Measurements from ENCODE around the gene BABAM2. TPM values are rescaled to one million over a fixed set of nuclear protein-coding genes. Genes with fewer than 3 reads are reported as not detected.
A peak's percentile ranks its signal among the peaks of the same experiment; 100 is the strongest.

Gene BABAM2
- total RNA-seq, 2 experiments from 2014 or later = 41.9 to 49.7 TPM

DNA sequence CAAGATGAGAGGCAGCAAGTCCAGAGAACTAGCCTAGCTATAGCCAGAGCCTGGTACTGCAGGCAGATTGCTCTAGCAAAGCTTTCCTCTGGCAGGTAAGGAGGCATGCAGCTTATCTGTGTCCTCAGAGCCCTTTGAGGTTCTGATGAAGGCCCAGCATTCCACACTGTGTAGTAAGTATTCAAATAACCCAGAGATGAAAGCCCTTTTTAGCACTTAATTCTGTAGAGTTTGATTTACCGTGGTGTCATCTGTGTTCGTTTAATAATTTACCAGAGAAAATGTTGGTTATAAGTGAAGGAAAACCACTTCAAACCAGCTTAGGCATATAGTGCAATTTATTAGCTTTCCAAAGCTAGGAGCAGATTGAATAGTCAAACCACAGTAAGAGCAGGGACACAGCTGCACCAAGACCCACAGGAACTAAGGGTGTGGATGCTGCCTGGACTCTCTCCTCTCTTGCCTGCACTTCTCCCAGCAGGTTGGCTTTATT, 226.6 kb downstream of the BABAM2 start:
- no peaks in the 10 kb centered on the region for H3K27me3 Mint-ChIP-seq
- DNase-seq = no peak
- no peaks in the 10 kb centered on the region for H3K4me1 Mint-ChIP-seq
- POLR2A ChIA-PET = interaction anchor here (0.7 kb wide), 1 partner anchor 418 kb away, joined by 4 read pairs; no protein-coding TSS in a partner anchor
- CTCF ChIA-PET = no interaction called here
- H3K9me3 Mint-ChIP-seq = peaks cover 5% of the 10 kb centered on the region
- H3K27ac Mint-ChIP-seq = no peak overlapping the region
- no peak overlapping the region for H3K4me3 Mint-ChIP-seq
- H3K36me3 Mint-ChIP-seq (ENCODE audit: low read depth) = peaks cover 4% of the 10 kb centered on the region

DNA sequence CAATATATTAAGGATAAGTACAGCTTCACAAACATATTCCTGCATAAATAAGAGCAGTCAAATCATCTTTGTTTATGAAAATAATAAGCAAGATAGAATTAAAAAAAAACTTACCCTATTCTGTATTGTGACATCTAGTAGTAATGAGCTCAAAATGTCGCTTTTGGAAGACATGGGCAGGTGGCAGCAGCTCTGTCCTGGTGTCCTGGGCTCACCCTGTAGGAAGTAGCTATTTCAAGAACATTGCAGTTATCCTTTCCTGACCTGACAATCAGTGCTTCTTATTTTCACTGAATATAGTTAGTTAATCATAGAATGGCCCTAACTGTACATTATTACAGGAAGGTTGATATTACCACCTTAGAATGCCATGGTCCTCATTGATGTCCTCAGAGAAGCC, 229.1 kb downstream of the BABAM2 start:
- CTCF ChIA-PET = interaction anchor here (0.6 to 1.2 kb wide), 2 partner anchors 18 to 379 kb away, joined by 3 to 4 read pairs; no protein-coding TSS in a partner anchor
- no peaks in the 10 kb centered on the region for H3K27me3 Mint-ChIP-seq
- no peak overlapping the region for H3K4me3 Mint-ChIP-seq
- no peak for DNase-seq
- no peaks in the 10 kb centered on the region for H3K4me1 Mint-ChIP-seq
- peaks cover 2% of the 10 kb centered on the region for H3K36me3 Mint-ChIP-seq (ENCODE audit: low read depth)
- POLR2A ChIA-PET = no interaction called here
- no peak overlapping the region for H3K27ac Mint-ChIP-seq
- peaks cover under 1% of the 10 kb centered on the region for H3K9me3 Mint-ChIP-seq

DNA sequence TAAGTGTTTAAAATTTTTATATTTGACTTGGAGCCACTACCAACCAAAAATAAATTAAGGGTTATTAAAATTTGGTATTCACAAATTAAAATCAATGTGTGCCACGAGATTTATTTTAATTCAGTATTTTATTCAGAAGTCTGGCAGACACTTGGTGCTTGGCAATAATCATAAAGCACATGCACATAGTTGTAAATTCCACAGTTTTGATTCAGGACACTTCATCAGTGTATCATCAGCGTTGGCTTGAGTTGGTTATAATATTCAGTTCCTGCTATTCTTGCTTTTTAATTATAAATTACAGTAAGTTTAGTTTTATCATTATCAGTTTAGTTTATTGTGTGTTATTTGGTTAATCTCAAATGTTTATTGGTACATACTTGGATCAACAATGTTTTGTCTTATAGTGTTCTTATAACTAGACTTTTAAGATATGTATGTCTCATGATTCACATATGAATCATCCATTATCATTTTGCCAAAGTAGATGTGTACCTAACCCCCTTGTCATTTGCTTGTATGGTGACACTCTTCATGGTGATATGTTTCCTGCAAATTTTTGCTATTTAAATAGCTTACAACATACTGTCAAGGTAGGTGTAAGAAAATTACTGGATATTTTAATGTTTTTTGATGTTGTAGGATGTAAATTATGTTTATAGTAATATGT, 237.9 kb downstream of the BABAM2 start:
- Mint-ChIP-seq H3K27ac (no peak overlapping the region), H3K27me3 (no peaks in the 10 kb centered on the region), H3K9me3 (peaks cover 7% of the 10 kb centered on the region), H3K4me3 (no peak overlapping the region), H3K4me1 (no peaks in the 10 kb centered on the region), H3K36me3 (ENCODE audit: low read depth) (peaks cover 8% of the 10 kb centered on the region)
- ChIA-PET POLR2A (no interaction called here), CTCF (no interaction called here)
- DNase-seq = no peak

DNA sequence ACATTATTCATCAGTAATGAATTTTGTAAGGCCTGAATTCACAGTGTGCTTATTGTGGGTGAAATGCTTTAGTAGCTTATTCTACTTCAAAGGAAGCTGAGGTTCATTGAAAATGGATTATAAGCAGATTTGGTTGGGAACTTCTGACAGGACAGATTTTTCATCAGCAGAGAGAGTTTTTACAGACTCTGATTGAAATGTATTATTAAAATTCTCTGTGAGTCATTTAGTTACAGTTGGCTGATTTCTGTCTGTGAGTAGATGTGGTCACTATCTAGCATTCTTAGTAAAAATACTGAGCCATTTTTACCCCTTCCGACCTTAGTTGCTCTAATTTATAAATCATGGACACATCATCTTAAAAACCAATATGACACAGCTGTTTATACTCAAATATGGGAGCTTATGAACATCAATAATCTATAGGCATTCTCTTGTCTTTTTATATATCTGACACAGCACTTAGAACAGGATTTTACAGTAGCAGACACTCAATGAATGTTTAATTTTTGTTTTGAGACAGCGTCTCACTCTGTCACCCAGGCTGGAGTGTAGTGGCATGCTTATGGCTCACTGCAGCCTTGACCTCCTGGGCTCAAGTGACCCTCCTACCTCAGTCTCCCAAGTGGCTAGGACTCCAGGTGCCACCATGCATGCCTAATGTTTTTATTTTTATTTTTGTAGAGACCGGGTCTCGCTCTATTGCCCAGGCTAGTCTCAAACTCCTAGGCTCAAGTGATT, 239.6 kb downstream of the BABAM2 start:
- Mint-ChIP-seq H3K4me1 (peaks cover 15% of the 10 kb centered on the region), H3K9me3 (peaks cover 7% of the 10 kb centered on the region), H3K36me3 (ENCODE audit: low read depth) (peaks cover 10% of the 10 kb centered on the region), H3K4me3 (no peak overlapping the region), H3K27me3 (no peaks in the 10 kb centered on the region), H3K27ac (no peak overlapping the region)
- ChIA-PET CTCF (no interaction called here), POLR2A (no interaction called here)
- DNase-seq = no peak

DNA sequence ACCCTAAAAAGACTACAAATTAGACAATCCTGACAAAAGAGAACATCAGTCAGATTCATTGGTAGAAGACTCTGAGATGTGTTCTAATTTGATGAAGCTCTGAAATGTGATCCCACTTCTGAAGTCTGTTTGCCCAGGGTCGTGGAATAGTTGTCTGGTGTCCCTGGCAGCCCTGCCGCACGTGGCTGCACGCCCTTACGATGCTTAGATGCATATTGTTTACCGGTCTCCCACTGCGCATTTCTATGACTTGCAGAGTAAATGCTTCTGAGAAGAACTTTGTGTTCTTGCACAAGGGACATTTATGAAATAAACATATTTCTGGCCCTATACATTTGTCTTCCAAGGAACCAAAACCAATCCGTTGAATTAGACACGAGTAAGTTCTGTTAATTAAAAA, 243.2 kb downstream of the BABAM2 start:
- Mint-ChIP-seq H3K27me3 (no peaks in the 10 kb centered on the region), H3K27ac (peak overlapping the region; percentile 76), H3K36me3 (ENCODE audit: low read depth) (peaks cover 20% of the 10 kb centered on the region), H3K4me3 (no peak overlapping the region), H3K9me3 (no peaks in the 10 kb centered on the region), H3K4me1 (peaks cover 30% of the 10 kb centered on the region)
- ChIA-PET CTCF (interaction anchor here (0.7 to 1.8 kb wide), 6 partner anchors 9 to 311 kb away, joined by 3 to 4 read pairs (median 3); no protein-coding TSS in a partner anchor), POLR2A (no interaction called here)
- no peak for DNase-seq

DNA sequence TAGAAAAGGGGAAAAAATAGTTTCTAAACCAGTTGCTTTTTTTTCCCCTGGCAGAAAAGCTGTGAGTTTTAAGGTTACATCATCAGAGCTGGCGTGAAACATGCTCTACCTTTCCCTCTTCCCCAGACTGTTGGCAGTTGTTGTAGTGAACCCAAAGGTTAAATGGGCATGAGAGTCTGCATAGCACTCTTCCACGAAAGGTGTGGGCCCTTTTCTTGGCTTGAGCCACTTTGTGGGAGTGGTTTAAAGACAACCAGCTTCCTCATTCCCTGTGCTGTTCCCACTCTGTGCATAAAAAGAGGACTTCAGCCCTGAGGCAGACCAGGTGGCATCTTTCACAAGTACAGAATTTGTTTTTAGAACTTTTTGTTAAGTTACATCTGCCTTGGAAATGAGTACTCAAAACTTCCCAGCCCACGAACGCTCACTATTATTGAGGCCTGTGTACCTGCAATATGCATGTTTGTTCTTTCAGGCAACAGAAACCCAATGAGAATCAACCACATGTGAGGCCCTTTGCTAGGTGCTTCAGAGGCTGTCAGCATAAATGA, 243.8 kb downstream of the BABAM2 start:
- Mint-ChIP-seq H3K9me3 (no peaks in the 10 kb centered on the region), H3K27me3 (no peaks in the 10 kb centered on the region), H3K4me1 (peaks cover 30% of the 10 kb centered on the region), H3K36me3 (ENCODE audit: low read depth) (peaks cover 22% of the 10 kb centered on the region), H3K27ac (peak overlapping the region; percentile 76), H3K4me3 (no peak overlapping the region)
- peak; percentile 20 for DNase-seq
- ChIA-PET POLR2A (no interaction called here), CTCF (interaction anchor here (0.7 to 1.8 kb wide), 6 partner anchors 10 to 310 kb away, joined by 3 to 4 read pairs (median 3); no protein-coding TSS in a partner anchor)

DNA sequence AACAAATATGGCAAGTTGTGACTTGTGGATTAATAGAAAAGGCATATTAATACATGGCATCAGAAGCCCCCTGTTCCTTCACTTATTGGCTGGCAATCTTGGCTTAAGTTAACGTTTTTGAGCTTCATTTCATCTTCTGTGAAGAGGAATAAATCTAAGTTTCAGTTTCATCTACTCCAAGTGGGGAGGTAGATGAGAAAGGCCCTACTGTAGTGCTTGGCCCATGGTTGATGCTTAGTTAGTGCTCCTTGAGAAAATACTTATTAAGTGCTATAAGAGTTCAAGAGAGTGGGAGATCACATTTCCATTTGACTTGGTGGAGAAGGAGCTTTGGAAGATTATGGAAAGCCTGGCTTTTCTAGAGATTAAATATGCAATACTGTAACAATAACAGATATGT, 244.3 kb downstream of the BABAM2 start:
- peak overlapping the region; percentile 76 for H3K27ac Mint-ChIP-seq
- ChIA-PET POLR2A (no interaction called here), CTCF (interaction anchor here (1.1 to 1.8 kb wide), 4 partner anchors 10 to 175 kb away, joined by 3 to 4 read pairs (median 4); no protein-coding TSS in a partner anchor)
- H3K27me3 Mint-ChIP-seq = no peaks in the 10 kb centered on the region
- peak; percentile 7 for DNase-seq
- H3K9me3 Mint-ChIP-seq = no peaks in the 10 kb centered on the region
- no peak overlapping the region for H3K4me3 Mint-ChIP-seq
- H3K4me1 Mint-ChIP-seq = peaks cover 30% of the 10 kb centered on the region
- peaks cover 22% of the 10 kb centered on the region for H3K36me3 Mint-ChIP-seq (ENCODE audit: low read depth)

DNA sequence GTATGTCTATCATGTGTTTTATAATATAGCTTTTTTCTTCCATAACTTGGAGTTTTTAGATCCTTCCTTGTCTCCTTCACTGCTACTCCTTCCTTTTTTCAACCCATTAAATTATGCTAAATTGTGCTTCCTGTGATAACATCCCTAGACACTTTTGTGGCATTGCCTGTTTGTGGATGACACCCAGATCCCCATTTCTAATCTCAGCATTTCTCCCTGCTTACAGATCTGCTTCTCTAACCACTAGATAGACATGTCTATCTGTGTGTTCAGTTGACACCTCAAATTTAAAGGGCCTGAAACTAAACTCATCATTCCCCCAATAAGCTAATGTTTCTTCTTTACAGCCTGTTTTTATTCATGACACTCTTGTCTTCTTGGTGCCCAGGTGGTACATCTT, 244.8 kb downstream of the BABAM2 start:
- DNase-seq = no peak
- peak overlapping the region; percentile 76 for H3K27ac Mint-ChIP-seq
- H3K4me1 Mint-ChIP-seq = peaks cover 30% of the 10 kb centered on the region
- peaks cover 19% of the 10 kb centered on the region for H3K36me3 Mint-ChIP-seq (ENCODE audit: low read depth)
- no peaks in the 10 kb centered on the region for H3K27me3 Mint-ChIP-seq
- POLR2A ChIA-PET = no interaction called here
- no peak overlapping the region for H3K4me3 Mint-ChIP-seq
- no peaks in the 10 kb centered on the region for H3K9me3 Mint-ChIP-seq
- CTCF ChIA-PET = interaction anchor here (1.8 kb wide), 2 partner anchors 11 to 22 kb away, joined by 4 read pairs; no protein-coding TSS in a partner anchor

DNA sequence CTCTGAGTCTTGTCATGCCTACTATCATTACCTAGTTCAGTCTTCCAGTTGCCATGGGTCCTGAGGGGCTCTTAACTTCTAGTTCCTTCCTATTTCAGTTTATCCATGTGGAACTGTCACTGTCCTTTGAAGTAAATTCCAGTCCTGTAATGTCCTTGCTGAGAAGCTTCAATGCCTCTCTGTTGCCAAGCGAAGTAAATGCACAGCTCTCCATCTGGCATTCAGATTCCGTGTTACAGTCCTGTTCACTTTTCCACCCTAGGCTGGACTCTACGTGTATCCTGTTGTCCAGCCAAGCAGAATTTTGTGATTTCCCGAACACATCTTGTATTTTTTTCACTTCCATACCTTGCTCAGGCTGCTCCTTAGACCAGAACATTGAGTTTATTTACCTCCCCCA, 245.3 kb downstream of the BABAM2 start:
- H3K36me3 Mint-ChIP-seq (ENCODE audit: low read depth) = peaks cover 19% of the 10 kb centered on the region
- ChIA-PET CTCF (interaction anchor here (1.0 to 1.8 kb wide), 2 partner anchors 11 to 39 kb away, joined by 3 to 4 read pairs; no protein-coding TSS in a partner anchor), POLR2A (no interaction called here)
- no peaks in the 10 kb centered on the region for H3K9me3 Mint-ChIP-seq
- H3K27me3 Mint-ChIP-seq = no peaks in the 10 kb centered on the region
- peak overlapping the region; percentile 76 for H3K27ac Mint-ChIP-seq
- H3K4me1 Mint-ChIP-seq = peaks cover 30% of the 10 kb centered on the region
- no peak overlapping the region for H3K4me3 Mint-ChIP-seq
- no peak for DNase-seq

DNA sequence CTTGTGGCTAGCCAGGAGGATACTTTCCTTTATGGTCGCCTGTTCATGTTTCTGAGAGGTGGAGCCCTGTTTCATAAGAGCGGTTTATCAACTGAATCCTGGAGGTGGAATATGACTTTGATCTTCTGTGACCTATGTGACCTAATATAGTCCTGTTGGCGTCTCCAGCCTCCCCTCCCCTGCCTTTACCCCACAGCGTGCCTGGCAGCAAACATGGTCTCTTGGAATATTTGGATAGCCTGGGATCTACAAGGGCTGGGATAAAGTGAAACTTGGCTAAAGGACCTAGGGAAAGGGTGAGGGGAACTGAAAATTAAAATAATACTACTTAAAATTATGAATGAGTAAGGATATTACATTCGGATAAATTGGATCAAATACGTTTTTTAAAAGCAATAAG, 246.0 kb downstream of the BABAM2 start:
- peaks cover 30% of the 10 kb centered on the region for H3K4me1 Mint-ChIP-seq
- H3K36me3 Mint-ChIP-seq (ENCODE audit: low read depth) = peaks cover 19% of the 10 kb centered on the region
- no peak for DNase-seq
- H3K9me3 Mint-ChIP-seq = no peaks in the 10 kb centered on the region
- H3K27me3 Mint-ChIP-seq = no peaks in the 10 kb centered on the region
- POLR2A ChIA-PET = no interaction called here
- no peak overlapping the region for H3K4me3 Mint-ChIP-seq
- peak overlapping the region; percentile 50 for H3K27ac Mint-ChIP-seq
- CTCF ChIA-PET = interaction anchor here (1.0 kb wide), 1 partner anchor 38 kb away, joined by 3 read pairs; no protein-coding TSS in a partner anchor

DNA sequence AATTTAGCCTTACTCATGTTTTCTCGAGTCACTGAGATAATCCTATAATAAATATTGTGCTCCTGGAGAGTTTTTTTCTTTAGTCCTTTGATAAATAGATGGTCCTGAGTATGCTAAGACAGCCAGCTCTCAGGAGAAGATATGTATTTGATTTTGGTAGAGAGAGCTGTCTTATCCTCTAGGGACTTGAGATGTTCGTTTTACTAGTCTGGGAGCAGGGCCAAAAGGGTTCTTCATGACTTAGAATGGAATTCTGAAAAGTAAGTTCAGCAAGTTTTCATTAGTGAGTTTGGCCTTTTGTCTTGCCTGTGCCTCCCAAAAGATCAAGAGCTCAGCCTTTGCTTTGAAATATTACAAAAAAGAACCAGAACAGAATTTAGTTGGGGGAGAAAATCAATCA, 246.7 kb downstream of the BABAM2 start:
- ChIA-PET CTCF (interaction anchor here (1.2 kb wide), 1 partner anchor 16 kb away, joined by 5 read pairs; no protein-coding TSS in a partner anchor), POLR2A (no interaction called here)
- peaks cover 30% of the 10 kb centered on the region for H3K4me1 Mint-ChIP-seq
- H3K27me3 Mint-ChIP-seq = no peaks in the 10 kb centered on the region
- no peak for DNase-seq
- H3K4me3 Mint-ChIP-seq = no peak overlapping the region
- H3K36me3 Mint-ChIP-seq (ENCODE audit: low read depth) = peaks cover 19% of the 10 kb centered on the region
- no peaks in the 10 kb centered on the region for H3K9me3 Mint-ChIP-seq
- H3K27ac Mint-ChIP-seq = no peak overlapping the region

DNA sequence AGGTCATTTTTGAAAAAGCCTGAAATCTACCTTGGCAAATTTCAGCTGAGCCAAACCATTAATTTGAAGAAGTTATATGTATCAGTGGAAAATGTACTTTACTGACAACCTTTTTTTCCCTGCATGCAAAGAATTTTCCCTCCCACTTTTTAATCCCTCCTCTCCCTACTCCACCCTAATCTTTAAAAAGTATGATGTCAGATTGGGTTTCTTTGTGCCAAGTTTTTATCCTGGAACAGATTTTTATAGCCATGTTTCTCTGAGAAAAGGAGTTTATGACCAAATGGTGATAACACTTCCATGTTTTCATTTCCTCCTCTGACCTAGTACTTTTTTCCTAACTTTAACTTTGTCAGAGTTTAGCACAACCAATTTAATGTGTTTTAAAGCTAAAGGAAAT, 251.9 kb downstream of the BABAM2 start:
- Mint-ChIP-seq H3K4me1 (no peaks in the 10 kb centered on the region), H3K27ac (no peak overlapping the region), H3K4me3 (no peak overlapping the region), H3K9me3 (no peaks in the 10 kb centered on the region), H3K36me3 (ENCODE audit: low read depth) (peaks cover 7% of the 10 kb centered on the region), H3K27me3 (no peaks in the 10 kb centered on the region)
- POLR2A ChIA-PET = no interaction called here
- CTCF ChIA-PET = interaction anchor here (0.7 kb wide), 1 partner anchor 542 kb away, joined by 3 read pairs; no protein-coding TSS in a partner anchor
- DNase-seq = no peak

DNA sequence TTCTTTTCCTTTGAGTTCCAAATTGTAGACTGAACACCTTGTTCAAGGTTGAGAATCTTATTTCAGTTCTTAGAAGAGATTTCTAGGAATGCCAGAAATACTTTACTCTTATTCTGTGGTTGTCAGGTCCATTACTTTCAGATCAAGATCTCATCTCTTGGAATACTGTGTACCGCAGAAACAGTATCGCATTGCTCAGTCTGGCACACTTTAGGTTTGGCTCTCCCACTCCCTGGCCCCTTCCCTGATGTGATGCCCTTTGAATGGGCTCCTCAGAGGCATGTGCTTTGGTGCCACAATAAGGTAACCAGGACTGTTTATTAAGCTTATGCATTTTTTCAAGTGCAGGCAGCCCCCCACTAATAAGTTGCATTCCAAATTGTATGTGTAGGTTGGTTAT, 257.5 kb downstream of the BABAM2 start:
- Mint-ChIP-seq H3K36me3 (ENCODE audit: low read depth) (peaks cover 8% of the 10 kb centered on the region), H3K9me3 (peaks cover 12% of the 10 kb centered on the region), H3K27me3 (no peaks in the 10 kb centered on the region), H3K4me1 (no peaks in the 10 kb centered on the region), H3K4me3 (no peak overlapping the region), H3K27ac (no peak overlapping the region)
- CTCF ChIA-PET = interaction anchor here (1.7 kb wide), 1 partner anchor 21 kb away, joined by 5 read pairs; no protein-coding TSS in a partner anchor
- POLR2A ChIA-PET = no interaction called here
- DNase-seq = no peak

Measured in activated CD4-positive, alpha-beta T cell treated with anti-CD3 and anti-CD28 coated beads, Interleukin-2, amount 10 ng/mL, durations not matched to agents 7 days and 5 days (primary cell).